HG02588 (cell line): ENCODE measurements around the gene RAB3A.
"Not testable (repeated sequence)": the region's sequence is repeated elsewhere in the genome, so short reads cannot be mapped to it uniquely, and the experiment has no call there.

Experiments used
- ATAC-seq: cut with Tn5 transposase; IDR thresholded peaks from one replicate; pipeline ENCODE4 v1.9.1; 2021; ENCODE audit warnings: mild to moderate bottlenecking, moderate library complexity; ENCODE audit not compliant: unreplicated experiment

Gene RAB3A

DNA sequence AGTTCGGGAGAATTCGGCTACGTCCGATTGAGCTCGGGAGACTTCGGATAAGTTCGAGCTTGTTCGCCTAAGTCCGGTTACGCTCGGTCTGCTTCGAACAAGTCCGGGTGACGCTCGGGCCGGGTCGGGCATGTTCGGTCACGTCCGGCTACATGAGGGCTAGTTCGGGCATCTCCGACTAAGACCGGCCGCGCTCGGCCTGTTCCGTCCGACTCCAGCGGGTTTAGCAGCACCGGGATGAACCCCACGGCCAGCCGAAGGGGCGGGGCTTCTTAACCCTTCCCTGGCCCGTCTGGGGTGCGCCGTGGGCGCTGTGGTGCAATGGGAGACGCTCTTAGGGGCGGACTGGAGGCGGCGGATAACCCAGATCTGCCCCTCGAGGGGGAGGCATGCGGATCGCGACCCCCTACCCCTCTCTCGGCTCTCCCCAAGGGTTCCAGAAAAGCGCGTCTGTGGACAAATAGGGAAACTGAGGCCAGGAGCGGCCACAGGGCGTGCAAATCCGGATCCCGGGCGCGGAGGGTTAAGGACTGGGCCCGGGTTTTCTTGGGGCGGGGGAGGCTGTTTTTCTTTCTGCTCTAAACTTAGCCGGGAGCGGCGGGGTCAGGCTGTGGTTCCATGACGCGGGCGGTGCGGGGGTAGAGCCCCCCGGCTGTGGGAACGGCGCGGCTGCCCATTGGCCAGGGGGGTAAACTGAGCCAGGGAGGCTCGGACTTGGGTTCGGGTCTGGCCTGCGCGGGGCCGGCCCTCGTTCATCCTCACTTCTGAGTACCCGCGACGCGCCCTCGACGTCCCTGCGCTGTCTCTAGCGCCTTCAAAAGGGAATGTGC is 20.9 kb upstream of the RAB3A start:
- ATAC-seq: peak; percentile 82

DNA sequence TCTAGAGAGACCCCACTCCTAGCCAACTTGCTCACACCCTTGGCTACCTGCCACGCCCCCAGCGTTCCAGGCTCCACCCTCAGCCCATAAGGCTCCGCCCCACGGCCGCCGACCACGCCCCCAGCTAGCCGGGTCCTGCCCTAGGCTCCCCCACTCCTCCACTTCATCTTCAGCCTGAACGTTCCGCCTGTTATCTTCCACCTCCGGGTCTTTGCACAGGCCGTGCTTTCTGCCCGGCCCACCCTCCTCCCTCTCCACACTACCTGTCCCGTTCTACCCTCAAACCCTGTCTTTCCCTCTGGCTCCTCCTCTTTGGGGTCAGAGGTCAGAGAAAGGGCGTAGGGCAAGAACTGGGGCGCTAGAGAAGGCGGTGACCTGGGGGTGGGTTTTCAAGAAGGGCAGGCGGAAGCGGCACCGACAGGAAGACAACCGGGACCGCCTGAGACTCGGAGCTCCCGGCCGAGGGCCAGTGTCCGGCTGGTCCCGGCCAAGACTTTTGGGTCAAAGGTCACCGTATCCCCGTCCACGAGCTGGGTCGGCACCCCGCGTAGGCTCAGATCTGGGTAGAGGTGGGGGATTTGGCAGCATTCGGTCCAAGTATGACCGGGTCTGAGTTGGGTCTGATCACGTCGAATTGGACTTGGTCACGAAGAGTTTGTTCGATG is 20.1 kb upstream of the RAB3A start:
- peak; percentile 7 for ATAC-seq

DNA sequence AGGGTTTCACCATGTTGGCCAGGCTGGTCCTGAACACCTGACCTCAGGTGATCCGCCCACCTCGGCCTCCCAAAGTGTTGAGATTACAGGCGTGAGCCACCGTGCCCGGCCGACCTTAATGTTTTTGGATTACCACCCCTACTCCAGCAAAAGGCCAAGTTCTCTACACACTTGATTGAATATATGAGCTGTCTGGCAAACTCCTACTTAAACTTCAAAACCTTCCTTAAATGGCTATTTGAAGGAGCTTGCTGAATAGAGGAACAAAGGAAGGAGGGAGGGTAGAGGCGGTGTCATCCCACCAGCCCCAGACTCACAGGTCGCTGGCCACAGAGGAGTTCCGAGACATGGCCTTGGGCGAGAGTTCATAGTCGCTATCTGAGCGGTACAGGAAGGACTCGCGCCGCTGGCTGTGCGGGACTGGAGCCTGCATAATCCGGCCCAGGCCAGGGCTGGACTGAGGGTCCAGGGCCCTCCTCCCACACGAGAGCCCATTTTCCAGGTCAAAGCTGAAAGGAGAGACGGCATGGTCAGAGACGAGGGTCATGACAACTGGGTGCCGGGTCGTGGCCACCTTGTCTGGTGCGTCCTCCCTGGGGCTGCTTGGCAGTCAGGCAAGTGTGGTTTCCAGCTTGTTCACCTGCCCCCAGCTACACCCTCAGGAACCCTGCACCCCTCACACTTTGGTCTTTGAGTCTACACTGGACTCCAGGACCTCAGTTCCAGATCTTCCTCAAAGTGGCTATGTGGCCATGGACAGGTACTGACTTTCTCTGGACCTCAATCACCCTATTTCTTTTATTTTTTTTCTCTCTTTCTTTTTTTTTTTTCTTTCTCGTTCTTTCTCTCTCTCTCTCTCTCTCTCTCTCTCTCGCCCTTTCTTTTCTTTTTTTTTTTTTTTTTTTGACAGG is 18.2 kb upstream of the RAB3A start:
- ATAC-seq: no peak

DNA sequence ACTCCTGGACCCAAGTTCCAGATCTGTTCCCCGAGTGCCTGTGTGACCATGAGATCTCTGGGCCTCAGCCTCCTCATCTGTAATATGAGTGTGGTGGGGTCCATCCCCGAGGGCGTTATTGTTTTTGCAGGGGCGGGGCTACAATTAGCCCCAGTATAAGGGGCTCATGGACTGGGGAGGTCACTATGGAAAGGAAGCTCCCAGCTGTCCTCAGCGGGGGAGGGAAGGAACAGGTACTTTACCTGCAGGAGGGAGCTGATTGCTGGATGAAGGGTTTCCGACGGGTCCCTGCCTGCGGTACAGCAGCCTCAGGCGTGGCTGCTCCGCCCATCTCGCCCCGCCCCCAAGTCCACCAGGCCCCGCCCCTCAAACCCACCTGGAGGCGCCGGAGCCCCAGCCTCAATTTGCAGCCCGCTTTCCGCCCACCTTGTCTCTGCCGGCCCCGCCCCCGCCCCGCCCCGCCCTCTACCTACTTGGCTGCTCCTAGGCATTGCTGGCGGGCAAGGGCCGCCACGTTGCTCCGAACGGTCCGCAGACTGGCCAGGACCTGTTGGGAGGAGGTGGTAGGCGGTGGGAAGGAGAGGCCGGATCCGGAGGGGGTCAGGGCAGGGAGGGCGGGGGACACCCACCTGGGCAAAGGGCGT is 16.9 kb upstream of the RAB3A start:
- ATAC-seq: no peak

DNA sequence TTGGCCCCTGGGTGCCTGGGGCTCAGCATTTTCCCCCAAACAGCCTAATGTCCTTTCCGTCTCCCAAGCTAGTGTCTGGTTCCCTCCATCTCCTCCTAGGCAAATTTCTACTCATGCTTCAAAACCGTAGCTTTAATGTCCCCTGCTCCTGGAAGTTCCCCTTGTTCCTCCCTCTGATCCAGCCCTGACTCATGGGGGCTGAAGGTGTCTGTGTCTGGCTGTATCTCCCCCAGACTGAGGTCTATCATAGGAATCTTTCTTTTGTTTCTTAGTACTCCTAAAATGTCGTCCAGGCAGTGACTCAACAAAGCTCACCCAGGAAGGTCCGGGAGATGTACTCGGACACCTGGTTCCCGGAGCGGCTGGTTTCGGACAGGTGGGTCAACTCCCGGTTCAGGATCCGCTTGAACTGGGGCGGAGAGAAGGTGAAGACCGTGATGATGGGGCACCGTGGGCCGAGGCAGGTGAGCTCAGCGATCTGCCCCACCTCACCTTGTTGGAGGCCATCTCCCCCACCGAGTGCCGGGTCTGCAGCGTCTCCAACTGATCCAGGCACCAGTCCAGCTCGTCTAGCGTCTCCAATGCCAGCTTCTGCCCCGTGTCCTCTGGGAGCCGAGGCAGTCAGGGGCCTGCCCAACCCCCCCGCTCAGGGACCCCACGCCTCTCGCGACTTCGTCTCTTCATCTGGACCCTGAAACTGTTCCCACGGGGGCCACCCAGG is 16.2 kb upstream of the RAB3A start:
- no peak for ATAC-seq

DNA sequence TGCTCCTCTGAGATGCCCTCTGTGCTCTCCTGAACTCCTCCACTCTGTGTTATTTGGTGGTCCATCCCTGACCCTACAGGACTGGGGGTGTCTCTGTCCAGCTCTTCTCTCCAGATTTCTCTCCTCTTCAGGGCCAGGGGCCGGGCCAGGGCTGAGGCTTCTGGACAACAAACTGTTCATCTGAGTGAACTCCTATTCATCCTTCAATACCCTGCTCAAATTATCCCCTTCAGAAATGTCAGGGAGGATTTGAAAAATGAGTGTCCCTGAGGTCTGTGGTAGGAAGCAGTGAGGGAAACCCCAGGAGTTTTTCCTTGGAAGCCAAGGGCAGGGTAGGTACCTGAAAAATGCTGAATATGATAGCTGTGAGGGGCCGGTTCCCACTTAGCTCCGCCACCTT is 14.8 kb upstream of the RAB3A start:
- no peak for ATAC-seq

- ATAC-seq: no peak
Observed at GRCh38 chr19:18218159-18218558, 14.3 kb upstream of the RAB3A start.

GRCh38 chr19:18216789-18217188 is 12.9 kb upstream of the RAB3A start:
- no peak for ATAC-seq

DNA sequence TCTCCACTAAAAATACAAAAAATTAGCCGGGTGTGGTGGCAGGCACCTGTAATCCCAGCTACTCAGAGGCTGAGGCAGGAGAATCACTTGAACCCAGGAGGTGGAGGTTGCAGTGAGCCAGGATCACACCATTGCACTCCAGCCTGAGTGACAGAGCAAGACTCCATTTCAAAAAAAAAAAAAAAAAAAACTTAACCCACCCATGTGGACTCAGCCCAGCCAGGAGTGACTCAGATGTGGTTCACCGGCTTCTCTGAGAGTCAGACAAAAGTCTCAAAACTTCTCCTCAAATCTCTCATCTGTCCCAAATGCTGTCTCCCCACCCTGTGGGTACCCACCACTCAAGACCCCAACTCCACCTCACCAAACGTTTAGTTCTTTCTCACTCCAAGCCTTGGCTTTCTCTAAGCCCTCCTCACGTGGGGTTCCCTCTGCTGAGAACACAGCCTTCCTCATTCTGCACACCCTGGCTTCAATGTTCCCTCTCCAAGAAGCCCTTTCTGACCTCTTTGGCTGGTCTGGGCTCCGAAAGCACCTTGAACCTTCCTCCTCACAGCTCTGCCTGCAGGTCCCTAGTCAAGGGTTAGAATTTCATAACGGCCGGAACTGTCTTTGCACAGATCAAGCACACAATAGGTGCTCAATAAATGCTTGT is 11.1 kb upstream of the RAB3A start:
- no peak for ATAC-seq

- no peak for ATAC-seq
Observed at GRCh38 chr19:18211683-18212082, 7.8 kb upstream of the RAB3A start.

DNA sequence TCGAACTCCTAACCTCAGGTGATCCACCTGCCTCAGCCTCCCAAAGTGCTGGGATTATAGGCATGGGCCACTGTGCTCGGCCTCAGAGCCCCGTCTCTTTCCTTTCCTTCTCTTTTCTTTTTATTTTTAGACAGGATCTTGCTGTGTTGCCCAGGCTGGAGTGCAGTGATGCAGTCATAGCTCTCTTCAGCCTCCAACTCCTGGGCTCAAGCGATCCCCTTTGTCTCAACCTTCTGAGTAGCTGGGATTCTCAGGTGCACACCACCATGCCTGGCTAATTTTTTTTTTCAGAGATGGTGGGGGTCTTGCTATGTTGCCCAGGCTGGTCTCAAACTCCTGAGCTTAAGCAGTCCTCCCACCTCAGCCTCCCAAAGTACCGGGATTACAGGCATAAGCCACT is 6.1 kb upstream of the RAB3A start:
- not testable (repeated sequence) for ATAC-seq

- no peak for ATAC-seq
Observed at GRCh38 chr19:18208098-18208951, 4.5 kb upstream of the RAB3A start.

DNA sequence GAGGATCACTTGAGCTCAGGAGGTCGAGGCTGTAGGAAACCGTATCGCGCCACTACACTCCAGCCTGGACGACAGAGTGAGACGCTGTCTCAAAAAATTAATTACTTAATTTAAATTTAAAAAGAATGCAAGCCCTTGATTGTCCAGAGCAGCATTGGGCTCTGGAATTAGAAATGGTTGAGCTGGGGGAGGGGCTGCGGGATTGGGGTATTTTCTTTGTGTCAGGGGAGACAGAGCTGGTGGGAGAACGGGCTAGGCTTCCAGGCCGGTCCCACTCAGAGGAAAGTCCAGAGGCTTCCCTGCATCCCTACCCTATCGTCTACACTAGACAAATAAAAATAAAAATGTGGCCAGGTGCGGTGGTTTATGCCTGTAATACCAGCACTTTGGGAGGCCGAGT is 2.2 kb upstream of the RAB3A start:
- no peak for ATAC-seq

GRCh38 chr19:18205200-18205892 is 1.5 kb upstream of the RAB3A start:
- ATAC-seq: no peak

- ATAC-seq: peak; percentile 4
Observed at GRCh38 chr19:18204394-18205199, 755 bp upstream of the RAB3A start.

- ATAC-seq: peak; percentile 1
Observed at GRCh38 chr19:18203408-18203862, 407 bp downstream of the RAB3A start.

DNA sequence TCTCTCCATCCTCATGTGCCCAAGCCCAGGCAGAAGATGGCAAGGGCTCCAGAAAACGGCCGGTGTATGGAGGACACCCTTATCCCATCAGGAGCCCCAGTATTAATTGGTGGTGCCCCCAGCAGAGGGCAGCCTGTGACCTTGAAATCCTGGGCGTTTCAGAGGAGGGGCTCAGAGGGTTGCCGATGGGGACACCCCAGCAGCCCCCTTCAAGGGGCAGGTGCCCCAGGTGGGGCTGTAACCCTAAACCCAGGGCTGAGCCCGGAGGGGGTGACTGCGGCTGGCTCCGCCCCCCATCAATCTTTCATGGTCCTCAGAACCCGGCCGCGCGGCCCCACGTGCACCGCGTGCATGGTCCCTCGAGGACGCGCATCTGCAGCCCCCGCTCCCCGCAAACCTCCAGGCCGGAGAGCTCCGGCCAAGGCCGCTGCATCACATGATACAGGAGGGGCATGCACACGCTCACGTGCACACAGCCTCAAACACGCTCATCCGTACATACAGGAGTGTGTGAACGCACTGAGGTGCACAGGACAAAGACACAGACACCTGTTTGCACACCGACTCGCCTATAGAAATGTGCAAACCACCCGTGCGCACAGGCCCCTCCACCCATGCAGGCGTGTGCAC is 949 bp downstream of the RAB3A start:
- no peak for ATAC-seq
